Prostate gland (tissue), 2 donors: ENCODE measurements around the gene HLX.

Experiments
- POLR2A ChIP-seq: fragments of 450-650 bp; IDR thresholded peaks from one replicate; pipeline ENCODE4 v1.6.1; 2016; ENCODE audit warnings: antibody characterized with exemption, mild to moderate bottlenecking
- POLR2AphosphoS5 ChIP-seq: sonication (generic); formaldehyde crosslinking; IDR thresholded peaks from one replicate; pipeline ENCODE4 v1.6.1; 2017; ENCODE audit warnings: antibody characterized with exemption
- TF ChIP-seq, protein P1 (sequence below), 4 experiments: fragments of 200-600 bp in 2 of 4; fragments of 450-650 bp in 2 of 4; sonication (generic) in 2 of 4; IDR thresholded peaks; 1 replicate in 3 of 4; 2 replicates in 1 of 4; pipeline ENCODE4 v1.5.1; 2016 to 2019; ENCODE audit warnings: antibody characterized with exemption in 4 of 4, mild to moderate bottlenecking in 2 of 4, moderate library complexity in 2 of 4

DNA sequence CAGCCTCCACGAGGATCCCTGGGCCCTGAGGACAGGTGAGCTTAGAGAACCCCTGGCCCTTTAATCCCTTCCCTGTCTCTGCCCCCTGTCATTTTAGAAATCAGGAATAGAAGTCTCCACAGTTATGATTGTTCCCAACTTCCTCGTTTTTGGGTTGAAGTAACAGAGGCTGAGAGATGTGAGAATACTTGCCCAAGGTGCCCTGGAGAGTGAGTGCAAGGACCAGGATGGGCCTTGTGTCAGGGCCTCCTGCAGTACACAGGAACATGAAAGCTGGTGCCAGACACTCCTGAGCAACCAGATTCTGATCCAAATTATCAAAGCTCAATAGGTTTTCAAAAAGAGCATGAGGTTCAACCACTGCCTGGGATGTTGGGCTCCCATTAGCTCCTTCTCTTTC lies 10.1 kb downstream of the HLX start:
- no peak for TF ChIP-seq POLR2A
- TF ChIP-seq POLR2AphosphoS5, result no peak
- TF ChIP-seq, protein P1, sequence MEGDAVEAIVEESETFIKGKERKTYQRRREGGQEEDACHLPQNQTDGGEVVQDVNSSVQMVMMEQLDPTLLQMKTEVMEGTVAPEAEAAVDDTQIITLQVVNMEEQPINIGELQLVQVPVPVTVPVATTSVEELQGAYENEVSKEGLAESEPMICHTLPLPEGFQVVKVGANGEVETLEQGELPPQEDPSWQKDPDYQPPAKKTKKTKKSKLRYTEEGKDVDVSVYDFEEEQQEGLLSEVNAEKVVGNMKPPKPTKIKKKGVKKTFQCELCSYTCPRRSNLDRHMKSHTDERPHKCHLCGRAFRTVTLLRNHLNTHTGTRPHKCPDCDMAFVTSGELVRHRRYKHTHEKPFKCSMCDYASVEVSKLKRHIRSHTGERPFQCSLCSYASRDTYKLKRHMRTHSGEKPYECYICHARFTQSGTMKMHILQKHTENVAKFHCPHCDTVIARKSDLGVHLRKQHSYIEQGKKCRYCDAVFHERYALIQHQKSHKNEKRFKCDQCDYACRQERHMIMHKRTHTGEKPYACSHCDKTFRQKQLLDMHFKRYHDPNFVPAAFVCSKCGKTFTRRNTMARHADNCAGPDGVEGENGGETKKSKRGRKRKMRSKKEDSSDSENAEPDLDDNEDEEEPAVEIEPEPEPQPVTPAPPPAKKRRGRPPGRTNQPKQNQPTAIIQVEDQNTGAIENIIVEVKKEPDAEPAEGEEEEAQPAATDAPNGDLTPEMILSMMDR (IDR thresholded peaks at IDR 0.05), result no peak
